HG03442 (cell line): ENCODE data around the gene ZER1.

ENCODE experiments used
- ATAC-seq: cut with Tn5 transposase; IDR thresholded peaks from one replicate; pipeline ENCODE4 v1.9.1; 2021; ENCODE audit warnings: mild to moderate bottlenecking, moderate library complexity; ENCODE audit not compliant: unreplicated experiment

The ZER1 gene

DNA sequence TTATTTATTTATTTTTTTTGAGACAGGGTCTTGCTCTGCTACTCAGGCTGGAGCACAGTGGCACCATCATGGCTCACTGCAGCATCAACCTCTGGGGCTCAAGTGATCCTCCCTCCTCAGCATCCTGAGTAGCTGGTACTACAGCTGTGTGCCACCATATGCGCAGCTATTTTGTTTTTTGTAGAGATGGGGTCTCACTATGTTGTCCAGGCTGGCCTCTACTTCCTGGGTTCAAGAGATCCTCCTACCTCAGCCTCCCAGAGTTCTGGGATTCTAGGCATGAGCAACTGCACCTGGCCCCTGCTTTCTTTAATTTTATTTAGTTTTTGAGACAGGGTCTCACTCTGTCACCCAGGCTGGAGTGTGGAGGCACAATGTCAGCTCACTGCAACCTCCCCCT lies 28.3 kb downstream of the ZER1 start:
- ATAC-seq = no peak

GRCh38 chr9:128742401-128742800 lies 29.3 kb downstream of the ZER1 start:
- no peak for ATAC-seq

- ATAC-seq = no peak
Measured at GRCh38 chr9:128735373-128735772, 36.4 kb downstream of the ZER1 start.

DNA sequence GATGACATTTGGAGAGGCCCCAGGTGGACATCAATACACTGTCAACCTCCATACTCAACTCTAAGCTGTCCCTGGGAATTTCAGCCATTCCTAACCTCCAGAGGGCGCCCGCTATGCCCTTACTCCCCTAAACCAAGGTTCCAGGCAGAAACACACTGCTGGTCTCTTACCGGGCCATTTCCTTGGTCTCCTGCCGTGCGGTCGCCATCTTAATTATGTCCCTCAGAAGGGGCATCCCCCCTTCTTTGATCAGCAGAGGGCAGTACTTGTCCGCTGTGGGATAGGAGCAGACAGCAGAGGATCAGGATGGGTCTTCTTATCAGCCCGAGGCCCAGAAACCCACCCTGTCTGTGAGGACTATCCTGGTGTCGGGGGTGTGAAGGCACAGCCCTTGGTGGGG lies 38.5 kb downstream of the ZER1 start:
- ATAC-seq = no peak

DNA sequence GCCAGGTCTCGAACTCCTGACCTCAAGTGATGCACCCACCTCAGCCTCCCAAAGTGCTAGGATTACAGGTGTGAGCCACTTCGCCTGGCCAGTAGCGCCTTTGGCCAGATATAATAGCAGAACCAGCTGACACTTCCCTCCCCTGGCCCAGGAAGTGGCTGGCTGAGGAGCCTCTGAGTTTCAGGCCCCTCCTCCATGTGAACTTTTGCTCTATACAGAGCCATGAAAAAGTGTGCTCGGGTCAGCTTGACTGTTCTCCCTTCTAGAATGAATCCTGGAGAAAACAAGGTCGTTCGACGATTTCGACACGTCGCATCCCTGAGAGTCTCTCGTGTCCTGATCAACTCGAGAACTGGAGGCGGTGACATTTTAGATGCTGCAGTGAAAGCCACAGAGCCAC lies 39.2 kb downstream of the ZER1 start:
- no peak for ATAC-seq

DNA sequence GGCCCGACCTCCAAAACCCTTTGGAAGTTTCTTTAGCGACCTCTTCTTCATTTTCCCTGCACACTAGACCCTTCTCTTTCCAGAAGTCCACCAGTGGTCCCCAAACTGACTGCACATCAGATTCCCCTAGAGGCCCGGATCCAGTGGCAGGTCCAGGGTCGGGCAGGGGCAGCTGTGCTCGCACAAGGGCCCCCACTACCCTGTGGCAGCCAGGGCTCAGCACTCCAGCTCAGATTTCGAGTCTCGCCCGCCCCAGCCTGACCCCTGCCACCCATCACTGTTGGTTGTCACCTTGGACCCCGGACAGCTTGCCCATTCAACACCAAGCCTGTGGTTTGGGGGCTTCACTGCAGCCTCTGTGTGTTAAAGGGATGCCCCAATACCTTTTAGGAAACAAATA lies 40.0 kb downstream of the ZER1 start:
- no peak for ATAC-seq

DNA sequence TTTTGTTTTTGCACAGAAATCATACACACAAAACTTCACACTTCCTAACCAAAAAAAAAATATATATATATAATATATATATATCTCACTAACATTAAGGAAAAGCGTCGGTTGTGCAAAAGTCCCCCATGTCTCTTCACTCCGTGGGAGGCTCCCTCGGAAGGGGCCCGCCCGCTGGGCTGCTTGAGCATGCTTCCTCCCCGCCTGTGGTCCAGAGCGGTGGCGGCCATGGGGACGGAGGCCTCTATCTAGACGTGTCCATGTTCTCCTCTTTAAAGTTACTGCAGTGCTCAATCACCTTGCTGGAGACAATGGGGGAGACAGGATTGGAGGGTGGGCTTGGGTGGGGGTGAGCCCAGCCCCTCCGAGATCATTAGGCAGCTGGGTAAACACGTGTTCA lies 40.6 kb downstream of the ZER1 start:
- ATAC-seq = no peak

- no peak for ATAC-seq
Measured at GRCh38 chr9:128729766-128730517, 41.8 kb downstream of the ZER1 start.

GRCh38 chr9:128729302-128729701 lies 42.4 kb downstream of the ZER1 start:
- ATAC-seq = no peak

GRCh38 chr9:128728298-128728697 lies 43.4 kb downstream of the ZER1 start:
- no peak for ATAC-seq

- ATAC-seq = no peak
Measured at GRCh38 chr9:128727640-128728248, 44.0 kb downstream of the ZER1 start.

DNA sequence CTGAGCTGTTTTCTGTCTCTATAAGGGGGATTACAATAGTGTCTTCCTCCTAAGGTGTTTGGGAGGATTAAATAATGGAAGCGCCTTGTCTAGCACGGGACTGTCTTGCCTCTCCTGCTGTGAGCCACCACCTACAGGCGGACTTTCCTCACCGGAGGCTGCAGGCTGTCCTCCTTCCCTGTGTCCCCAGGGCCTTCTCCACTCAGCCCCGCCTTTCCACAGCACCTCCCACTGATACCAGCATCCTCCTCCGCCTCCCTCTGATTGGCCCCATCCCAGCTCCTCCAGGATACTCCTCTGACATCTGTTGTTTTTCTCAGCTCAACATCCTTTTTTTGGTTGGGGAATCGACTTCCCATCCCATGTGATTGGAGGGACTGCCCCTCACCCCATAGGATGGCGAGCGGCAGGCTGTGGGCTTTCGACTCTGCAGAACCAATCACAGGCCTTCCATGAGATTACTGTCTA lies 46.9 kb downstream of the ZER1 start:
- ATAC-seq = peak; percentile 3

DNA sequence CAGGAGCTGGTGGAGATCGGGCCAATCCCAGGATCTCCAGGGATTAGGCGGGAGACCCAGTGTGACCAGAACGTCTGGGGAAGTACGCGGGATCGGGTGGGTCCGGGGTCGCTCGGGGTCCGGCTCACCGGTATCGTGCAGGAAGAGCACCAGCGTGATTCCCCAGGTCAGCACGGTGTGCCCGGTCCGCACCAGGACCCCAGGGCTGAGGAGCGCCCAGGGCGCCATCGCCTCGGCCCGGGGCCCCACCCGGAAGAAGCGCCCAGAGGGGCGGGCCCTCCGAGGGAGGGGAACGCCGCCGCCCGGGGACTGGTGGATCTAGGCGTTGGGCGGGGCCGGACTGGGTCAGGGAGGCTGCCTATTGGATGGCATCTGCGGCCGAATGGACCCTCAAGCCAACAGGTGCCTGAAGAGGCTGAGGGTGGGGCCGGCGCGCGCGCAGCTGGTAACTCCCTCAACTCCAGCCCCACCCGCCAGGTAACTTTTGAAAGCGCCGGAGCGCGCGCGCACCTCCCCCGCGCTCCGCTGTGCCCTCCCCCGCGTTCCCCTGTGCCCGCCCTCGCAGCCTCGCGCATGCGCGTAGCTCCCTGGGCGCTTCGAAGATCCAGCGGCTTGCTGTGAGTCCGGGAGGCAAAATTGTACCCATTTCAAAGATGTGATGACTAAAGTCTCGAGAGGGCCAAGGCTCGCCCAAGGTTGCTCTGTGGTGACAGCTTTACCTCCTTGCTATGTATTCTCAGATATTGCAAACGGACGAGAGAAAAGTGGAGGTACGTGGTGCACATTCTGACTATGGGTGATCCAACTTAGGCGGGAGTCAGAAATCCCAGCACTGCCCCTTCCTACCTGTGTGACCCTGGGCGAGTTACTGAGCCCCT lies 47.6 kb downstream of the ZER1 start, which contains the start of gene ZDHHC12:
TSS of gene ZDHHC12 (minus strand) at position 262 of the 878 bp plus-strand sequence. CDS start at position 228, 34 bp downstream.
- ATAC-seq = peak; percentile 92

GRCh38 chr9:128723352-128723865 lies 48.3 kb downstream of the ZER1 start:
- no peak for ATAC-seq

DNA sequence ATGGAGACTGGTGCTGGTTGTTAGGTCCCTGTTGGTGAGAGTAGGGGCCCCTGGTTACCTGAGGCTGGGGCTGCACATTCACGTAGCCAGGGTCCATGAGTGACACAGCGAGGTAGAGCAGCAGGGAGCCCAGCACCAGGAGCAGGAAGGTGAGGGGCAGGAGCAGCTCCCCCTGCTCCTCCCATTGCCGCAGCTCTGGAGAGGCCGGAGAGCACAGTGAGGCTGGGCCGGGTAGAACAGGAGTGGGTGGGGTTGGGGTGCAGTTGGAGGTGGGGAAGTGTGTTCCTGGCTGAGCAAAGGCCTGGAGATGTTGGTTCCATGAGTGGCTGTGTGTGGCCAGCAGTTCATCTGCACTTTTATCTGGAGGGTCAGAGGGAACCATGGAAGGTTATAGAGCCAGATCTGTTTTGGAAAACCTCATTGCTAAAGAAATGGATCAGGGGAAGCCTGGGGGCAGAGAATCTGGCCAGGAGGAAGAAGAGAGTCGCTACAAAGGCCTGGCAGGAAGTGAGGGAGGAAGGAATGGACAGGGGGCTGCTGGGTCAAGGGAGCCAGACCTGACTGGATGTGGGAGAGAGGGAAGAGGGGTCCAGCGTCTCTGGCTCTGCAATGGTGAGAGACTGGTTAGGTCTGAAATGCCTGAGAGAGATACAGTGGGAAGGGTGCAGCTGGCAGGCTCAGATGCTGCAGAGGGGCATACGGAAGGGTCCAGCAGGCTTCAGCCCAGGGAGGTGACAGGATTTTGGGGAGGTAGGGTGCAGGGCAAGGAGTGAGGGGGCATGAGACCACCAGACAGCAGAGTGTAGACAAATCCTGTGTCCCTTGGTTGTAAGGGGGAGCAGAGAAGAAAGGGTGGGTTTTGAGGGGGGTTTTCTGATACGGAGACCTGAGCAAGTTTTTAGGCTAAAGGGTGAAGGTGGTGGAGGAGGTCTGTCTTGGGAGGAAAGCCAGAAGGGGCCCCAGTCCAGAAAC lies 49.1 kb downstream of the ZER1 start:
- ATAC-seq = no peak

DNA sequence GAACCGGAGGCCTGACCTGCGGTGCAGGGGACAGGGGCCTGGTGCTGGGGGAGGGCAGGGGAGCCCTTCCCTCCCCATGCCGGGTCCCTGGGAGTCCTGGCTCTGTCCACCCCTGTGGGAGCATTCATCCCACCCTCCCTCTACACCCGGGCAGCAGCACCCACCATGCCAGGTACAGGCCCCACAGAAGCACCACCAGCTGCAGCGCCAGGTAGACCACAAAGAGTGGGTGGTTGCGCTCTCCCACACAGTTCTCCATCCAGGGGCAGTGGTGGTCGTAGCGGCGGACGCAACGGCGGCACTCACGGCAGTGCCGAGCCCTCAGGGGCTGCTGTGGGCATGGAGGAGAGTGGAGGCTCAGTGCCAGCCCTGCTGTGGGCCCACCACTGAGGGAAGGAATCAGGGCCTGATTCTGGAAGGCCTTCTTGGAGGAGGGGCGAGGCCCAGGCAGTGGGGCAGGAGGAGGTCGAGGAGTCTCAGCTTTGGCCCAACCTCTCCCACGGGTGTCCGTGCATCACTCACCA lies 50.2 kb downstream of the ZER1 start:
- no peak for ATAC-seq

DNA sequence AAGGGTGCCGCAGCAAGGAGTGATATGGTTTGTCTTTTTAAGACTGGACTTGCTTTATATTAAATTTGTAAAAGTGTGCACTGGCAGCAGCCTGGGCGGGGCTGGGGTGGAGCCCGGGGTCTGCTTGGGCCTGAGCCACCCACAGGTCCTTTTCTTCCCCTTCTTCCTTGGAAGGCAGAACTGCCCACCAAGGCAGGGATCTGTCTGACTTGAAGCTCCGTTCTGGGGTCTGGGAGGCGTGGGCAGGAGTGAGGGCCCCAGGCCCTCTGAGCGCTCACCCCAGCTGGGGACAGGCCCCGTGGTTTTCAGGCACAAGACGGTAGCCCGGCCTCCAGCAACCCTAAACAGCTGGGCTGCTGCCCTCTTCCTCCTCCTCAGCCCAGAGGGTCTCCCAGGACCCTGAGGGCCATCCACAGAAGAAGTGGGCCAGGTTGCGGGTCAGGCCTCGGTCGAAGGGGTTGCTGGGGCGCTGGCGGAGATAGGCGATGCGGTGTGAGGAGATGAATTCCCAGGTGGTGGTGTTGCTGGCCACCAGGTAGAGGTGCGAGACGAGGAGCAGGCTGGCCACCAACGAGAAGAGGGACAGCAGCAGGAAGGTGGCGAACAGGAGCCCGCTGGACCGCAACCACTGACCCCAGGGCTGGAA lies 50.8 kb downstream of the ZER1 start:
- ATAC-seq = no peak

- no peak for ATAC-seq
Measured at GRCh38 chr9:128719919-128720605, 51.7 kb downstream of the ZER1 start.

GRCh38 chr9:128718475-128718874 lies 53.3 kb downstream of the ZER1 start:
- ATAC-seq = no peak
